HepG2 (cell line): ENCODE results near the gene VPS37D. TPM values are rescaled to one million over a fixed set of nuclear protein-coding genes. Genes with fewer than 3 reads are reported as not detected.
A peak's percentile ranks its signal among the peaks of the same experiment; 100 is the strongest.

Source experiments
- ATAC-seq: fragments of 200-7000 bp; cut with Tn5 transposase; 3 replicates; pipeline ENCODE4 v1.9.1; 2020; ENCODE audit warnings: mild to moderate bottlenecking, moderate library complexity
- BruUV-seq: library from RNA; stranded (reverse); fragments of 400-500 nt; replicated peaks from 2 replicates; lab custom pipeline; 2021; lab: Mats Ljungman, UMichigan
- CTCF ChIA-PET: fragments of 300-600 bp; formaldehyde crosslinking; extraction: SDS; loops from one replicate; lab custom pipeline; 2021; ENCODE audit warnings: low total read pairs, inconsistent platforms, low intra/inter-chr PET ratio; lab: Yijun Ruan, JAX
- POLR2A ChIA-PET: fragments of 350-600 bp; sonication (Branson Sonifier 250); formaldehyde crosslinking; loops from one replicate; lab custom pipeline; 2020; ENCODE audit warnings: antibody characterized with exemption, inconsistent platforms; lab: Yijun Ruan, JAX
- DNase-seq: peaks from one replicate; pipeline ENCODE4 v3.0.0-alpha.2; 2015; ENCODE audit warnings: low spot score
- FAIRE-seq: peaks from 3 replicates; lab custom pipeline; 2011; peaks lifted over from hg19 to GRCh38; lab: Jason Lieb, UNC
- H2AFZ ChIP-seq: one replicate; pipeline ENCODE4 v1.6.1; 2011; ENCODE audit warnings: low read length, inconsistent platforms
- H3K27ac ChIP-seq: fragments of 300-600 bp; 3 replicates; pipeline ENCODE4 v1.8.0; 2011; ENCODE audit warnings: mixed run types, mild to moderate bottlenecking, mixed read lengths, low read length, inconsistent platforms; ENCODE audit not compliant: insufficient read depth; ENCODE audit errors: extremely low read length
- H3K27me3 ChIP-seq, 2 experiments: fragments of 200-600 bp in 1 of 2; 2 replicates in 1 of 2; 3 replicates in 1 of 2; pipeline versions ENCODE4 v1.6.0 to v1.8.0; 2011; ENCODE audit warnings: low read length in 2 of 2, mild to moderate bottlenecking in 2 of 2, moderate library complexity in 2 of 2, inconsistent platforms in 1 of 2; ENCODE audit not compliant: insufficient read depth in 2 of 2, control insufficient read depth in 1 of 2
- H3K36me3 ChIP-seq, 2 experiments: fragments of 200-600 bp in 1 of 2; replicated peaks in 1 of 2; 2 replicates in 1 of 2; 3 replicates in 1 of 2; pipeline versions ENCODE4 v1.5.1 to v1.8.0; 2011; ENCODE audit warnings: low read length in 2 of 2, inconsistent platforms in 1 of 2; ENCODE audit not compliant: insufficient read depth in 2 of 2, control insufficient read depth in 1 of 2
- H3K4me1 ChIP-seq: 2 replicates; pipeline ENCODE4 v1.5.1; 2012; ENCODE audit warnings: low read length, inconsistent platforms; ENCODE audit not compliant: insufficient read depth
- H3K4me2 ChIP-seq: 2 replicates; pipeline ENCODE4 v1.6.0; 2011; ENCODE audit warnings: low read depth, low read length, inconsistent platforms
- H3K4me3 ChIP-seq, 3 experiments: fragments of 200-600 bp in 1 of 3; sonication (generic), shearing (Covaris generic) in 1 of 3; replicated peaks in 1 of 3; 2 replicates each; pipeline ENCODE4 v1.5.1; 2011 to 2016; ENCODE audit warnings: low read length in 3 of 3, inconsistent platforms in 2 of 3, low read depth in 2 of 3, mild to moderate bottlenecking in 2 of 3, control low read depth in 1 of 3, mixed read lengths in 1 of 3; ENCODE audit not compliant: insufficient read depth in 1 of 3
- H3K79me2 ChIP-seq: one replicate; pipeline ENCODE4 v1.6.1; 2011; ENCODE audit warnings: low read length, inconsistent platforms; ENCODE audit not compliant: insufficient read depth
- H3K9ac ChIP-seq: 2 replicates; pipeline ENCODE4 v1.6.0; 2011; ENCODE audit warnings: mild to moderate bottlenecking, low read depth, low read length, inconsistent platforms; ENCODE audit not compliant: insufficient read depth
- H3K9me3 ChIP-seq: 2 replicates; pipeline ENCODE4 v1.5.1; 2012; ENCODE audit warnings: mild to moderate bottlenecking, low read length
- H4K20me1 ChIP-seq: 2 replicates; pipeline ENCODE4 v1.6.0; 2011; ENCODE audit warnings: inconsistent platforms, mild to moderate bottlenecking, low read length, moderate library complexity; ENCODE audit not compliant: insufficient read depth
- BCL6 ChIP-seq: IDR thresholded peaks from 2 replicates; pipeline ENCODE4 v1.6.1; 2016; ENCODE audit warnings: missing genetic modification reagents, missing compliant biosample characterization
- CBFB ChIP-seq: sonication (generic); formaldehyde crosslinking; IDR thresholded peaks from 2 replicates; pipeline ENCODE4 v1.4.0; 2020; ENCODE audit warnings: missing genetic modification reagents
- DBP ChIP-seq: sonication (generic); formaldehyde crosslinking; IDR thresholded peaks from 2 replicates; pipeline ENCODE4 v1.4.0; 2020; ENCODE audit warnings: missing genetic modification reagents; ENCODE audit errors: not compliant biosample characterization
- GATAD2A ChIP-seq: IDR thresholded peaks from 2 replicates; pipeline ENCODE4 v1.6.1; 2016
- GPBP1L1 ChIP-seq: sonication (generic); formaldehyde crosslinking; IDR thresholded peaks from 2 replicates; pipeline ENCODE4 v1.5.0; 2020; ENCODE audit warnings: mild to moderate bottlenecking, missing genetic modification reagents
- RCOR2 ChIP-seq: IDR thresholded peaks from 2 replicates; pipeline ENCODE4 v1.6.1; 2016; ENCODE audit warnings: missing biosample characterization, missing genetic modification reagents
- RXRB ChIP-seq: IDR thresholded peaks from 2 replicates; pipeline ENCODE4 v1.6.1; 2016; ENCODE audit warnings: borderline replicate concordance, missing genetic modification reagents, missing compliant biosample characterization
- ZNF3 ChIP-seq: IDR thresholded peaks from 2 replicates; pipeline ENCODE4 v1.7.0; 2017; ENCODE audit warnings: inconsistent platforms
- ZNF589 ChIP-seq: sonication (generic); formaldehyde crosslinking; conservative IDR thresholded peaks from 2 replicates; pipeline ENCODE4 v1.8.0; 2022; ENCODE audit warnings: mild to moderate bottlenecking, moderate library complexity, missing genetic modification reagents
- ZNF687 ChIP-seq: sonication (generic); formaldehyde crosslinking; IDR thresholded peaks from 2 replicates; pipeline ENCODE4 v1.5.1; 2020; ENCODE audit warnings: mild to moderate bottlenecking, missing genetic modification reagents, moderate library complexity
- WGBS: methylation state at CpG from one replicate; pipeline ENCODE4 v1.1.6; 2017; ENCODE audit warnings: low lambda C conversion rate; 5-methylcytosine and 5-hydroxymethylcytosine counted together
- in situ Hi-C: cut with HindIII; loops from 2 replicates; pipeline ENCODE4 v1.10.0; 2017; ENCODE audit warnings: low pct_unique_long_range_greater_than_20kb; ENCODE audit not compliant: extremely low pct_ligation_motif_present
- intact Hi-C: fragments of 100-400 bp; cut with micrococcal nuclease; formaldehyde crosslinking; loops from one replicate; pipeline ENCODE4 v1.10.0; 2022; ENCODE audit not compliant: unreplicated experiment
- polyA plus RNA-seq, 8 experiments: library from polyadenylated mRNA; depleted of rRNA in 3 of 8; stranded (reverse) in 7 of 8; unstranded in 1 of 8; fragments of >200 nt; fragmentation: Illumina TruSeq in 4 of 8; extraction: Trizol in 4 of 8; gene quantifications; 2 replicates each; pipeline versions ENCODE4 v1.2.1 to v1.2.3, GENCODE V29; 2011 to 2016; ENCODE audit warnings: low read depth in 4 of 8, missing spikeins in 1 of 8, mixed read lengths in 1 of 8; ENCODE audit not compliant: insufficient read depth in 1 of 8
- total RNA-seq, 5 experiments: library from RNA; depleted of rRNA; stranded (reverse); fragments of >200 nt; fragmentation: Illumina TruSeq; extraction: Trizol; gene quantifications; 2 replicates each; pipeline ENCODE4 v1.2.3, GENCODE V29; 2016; ENCODE audit warnings: low read depth in 1 of 5

Gene VPS37D
- total and polyA plus RNA-seq, 2 of the 13 experiments (the other 11 are each of a cell fraction or from before 2014, with no cell fraction given): 3.8 to 6.3 TPM

GRCh38 chr7:73668886-73669230, 1.2 kb downstream of the VPS37D start:
- Histone ChIP-seq H3K79me2 (no peaks in the 10 kb centered on the region), H3K4me3 (peak overlapping the region; percentile 68 to 84 (median 77)), H4K20me1 (no peaks in the 10 kb centered on the region), H3K4me2 (peak overlapping the region; percentile 92), H2AFZ (no peak overlapping the region), H3K27ac (no peak overlapping the region), H3K36me3 (peaks cover 0 to 2% of the 10 kb centered on the region in 2 experiments; a peak in 1 of 5 replicates), H3K27me3 (no peaks in the 10 kb centered on the region; a peak in 1 of 5 replicates), H3K9ac (peak overlapping the region; percentile 70), H3K9me3 (no peaks in the 10 kb centered on the region), H3K4me1 (peaks cover 43% of the 10 kb centered on the region)
- BruUV-seq: no TSS peak
- intact Hi-C loops (loop anchor here (5.0 kb wide), 1 partner anchor 48 kb away; the partner anchor contains the start of gene STX1A), in situ Hi-C loops (loop anchor here (5.0 kb wide), 1 partner anchor 57 kb away; no protein-coding TSS in a partner anchor)
- no peak for ATAC-seq
- CTCF ChIA-PET: interaction anchor here (2.0 kb wide), 1 partner anchor 61 kb away, joined by 12 read pairs; no protein-coding TSS in a partner anchor
- DNase-seq: no peak
- 13% methylated on average over 5 of the region's 5 CpGs for WGBS
- TF ChIP-seq GPBP1L1 (CRISPR knock-in tag) (no peak), ZNF687 (CRISPR knock-in tag) (no peak), RCOR2 (CRISPR knock-in tag) (no peak), ZNF3 (CRISPR knock-in tag) (no peak), RXRB (CRISPR knock-in tag) (no peak), DBP (CRISPR knock-in tag) (no peak), GATAD2A (CRISPR knock-in tag) (no peak), ZNF589 (no peak), BCL6 (CRISPR knock-in tag) (no peak), CBFB (CRISPR knock-in tag) (no peak)
- no peak for FAIRE-seq
- POLR2A ChIA-PET: interaction anchor here (0.9 to 2.3 kb wide), 5 partner anchors 44 to 68 kb away, joined by 3 to 13 read pairs (median 4); partner anchors contain the start of gene MLXIPL
